Endothelial cell of umbilical vein (primary cell): ENCODE results near the gene CXCL3. TPM values are rescaled to one million over a fixed set of nuclear protein-coding genes. Genes with fewer than 3 reads are reported as not detected.

ENCODE experiments used
- BruUV-seq: library from RNA; stranded (reverse); fragments of 400-500 nt; replicated peaks from 2 replicates; lab custom pipeline; 2021; lab: Mats Ljungman, UMichigan
- CTCF ChIA-PET: fragments of 300-600, 350-600 bp; sonication (Branson Sonifier 250); formaldehyde crosslinking; loops from one replicate; lab custom pipeline; 2021; ENCODE audit warnings: antibody characterized with exemption, inconsistent platforms; lab: Charles Lee
- POLR2A ChIA-PET: fragments of 300-600, 350-600 bp; sonication (Branson Sonifier 250); formaldehyde crosslinking; loops from one replicate; lab custom pipeline; 2021; ENCODE audit warnings: antibody characterized with exemption, inconsistent platforms; lab: Charles Lee
- DNase-seq: peaks from one replicate; pipeline ENCODE4 v3.0.0-alpha.2; 2011; ENCODE audit warnings: low read depth, low spot score
- FAIRE-seq: peaks from 2 replicates; lab custom pipeline; 2011; peaks lifted over from hg19 to GRCh38; lab: Jason Lieb, UNC
- H2AFZ ChIP-seq: 2 replicates; pipeline ENCODE4 v1.6.0; 2012; ENCODE audit warnings: low read depth, low read length, control low read depth, inconsistent platforms
- H3K27ac ChIP-seq: 2 replicates; pipeline ENCODE4 v1.5.1; 2011; ENCODE audit warnings: low read depth, mild to moderate bottlenecking, control low read depth, low read length, moderate library complexity; ENCODE audit not compliant: insufficient read depth
- H3K27me3 ChIP-seq, 2 experiments: 2 replicates each; pipeline versions ENCODE4 v1.6.0 to v1.6.1; 2011; ENCODE audit warnings: low read length in 2 of 2, mixed read lengths in 1 of 2; ENCODE audit not compliant: control insufficient read depth in 2 of 2, insufficient read depth in 2 of 2
- H3K36me3 ChIP-seq, 2 experiments: 2 replicates in 1 of 2; 3 replicates in 1 of 2; pipeline ENCODE4 v1.5.1; 2011; ENCODE audit warnings: low read length in 2 of 2, mild to moderate bottlenecking in 1 of 2, moderate library complexity in 1 of 2; ENCODE audit not compliant: control insufficient read depth in 2 of 2, insufficient read depth in 2 of 2; ENCODE audit errors: extremely low read depth in 1 of 2
- H3K4me1 ChIP-seq: 3 replicates; pipeline ENCODE4 v1.5.1; 2011; ENCODE audit warnings: mild to moderate bottlenecking, low read length; ENCODE audit not compliant: control insufficient read depth, insufficient read depth; ENCODE audit errors: extremely low read depth
- H3K4me2 ChIP-seq: 2 replicates; pipeline ENCODE4 v1.6.1; 2011; ENCODE audit warnings: low read length, control low read depth, mixed read lengths; ENCODE audit not compliant: insufficient read depth
- H3K4me3 ChIP-seq, 3 experiments: fragments of 200-600 bp in 1 of 3; sonication (generic), shearing (Covaris generic) in 1 of 3; replicated peaks in 1 of 3; 2 replicates each; pipeline ENCODE4 v1.5.1; 2011 to 2016; ENCODE audit warnings: control low read depth in 3 of 3, low read length in 3 of 3, mild to moderate bottlenecking in 2 of 3, inconsistent platforms in 1 of 3, low read depth in 1 of 3, moderate library complexity in 1 of 3; ENCODE audit not compliant: insufficient read depth in 1 of 3
- H3K79me2 ChIP-seq: 2 replicates; pipeline ENCODE4 v1.6.0; 2012; ENCODE audit warnings: low read length, inconsistent platforms; ENCODE audit not compliant: control insufficient read depth, insufficient read depth
- H3K9ac ChIP-seq: replicated peaks from 2 replicates; pipeline ENCODE3; 2011; ENCODE audit warnings: low read length, control low read depth; ENCODE audit not compliant: insufficient read depth; ENCODE audit errors: extremely low read depth
- H3K9me1 ChIP-seq: replicated peaks from 3 replicates; pipeline ENCODE4 v1.6.0; 2011; ENCODE audit warnings: mild to moderate bottlenecking, low read length; ENCODE audit not compliant: control insufficient read depth, insufficient read depth; ENCODE audit errors: extremely low read depth
- H3K9me3 ChIP-seq: replicated peaks from 2 replicates; pipeline ENCODE4 v1.5.1; 2012; ENCODE audit warnings: low read length, inconsistent platforms; ENCODE audit not compliant: control insufficient read depth, insufficient read depth
- H4K20me1 ChIP-seq: replicated peaks from 2 replicates; pipeline ENCODE3; 2011; ENCODE audit warnings: mild to moderate bottlenecking, low read length; ENCODE audit not compliant: control insufficient read depth, insufficient read depth; ENCODE audit errors: extremely low read depth
- CTCF ChIP-seq, 2 donors: IDR thresholded peaks; 1 replicate in 1 of 2; 2 replicates in 1 of 2; pipeline ENCODE4 v1.5.1; 2011; ENCODE audit warnings: low read length in 2 of 2, mild to moderate bottlenecking in 2 of 2, moderate library complexity in 2 of 2, control low read depth in 1 of 2, inconsistent platforms in 1 of 2, low read depth in 1 of 2; ENCODE audit not compliant: insufficient read depth in 1 of 2; ENCODE audit errors: extremely low read depth in 1 of 2
- FOS ChIP-seq: IDR thresholded peaks from 2 replicates; pipeline ENCODE4 v1.6.1; 2011; ENCODE audit warnings: mild to moderate bottlenecking, low read length, moderate library complexity, borderline replicate concordance; ENCODE audit not compliant: insufficient read depth
- GATA2 ChIP-seq: IDR thresholded peaks from 2 replicates; pipeline ENCODE4 v1.7.0; 2011; ENCODE audit warnings: low read depth, mild to moderate bottlenecking, moderate library complexity, mixed read lengths, low read length; ENCODE audit not compliant: insufficient read length, insufficient read depth
- JUN ChIP-seq: IDR thresholded peaks from 2 replicates; pipeline ENCODE4 v1.6.1; 2011; ENCODE audit warnings: borderline replicate concordance, low read depth; ENCODE audit not compliant: insufficient read length, insufficient read depth
- MAX ChIP-seq: IDR thresholded peaks from 2 replicates; pipeline ENCODE4 v1.6.1; 2011; ENCODE audit not compliant: insufficient read depth, insufficient read length
- POLR2A ChIP-seq: IDR thresholded peaks from 2 replicates; pipeline ENCODE4 v1.6.1; 2012; ENCODE audit warnings: low read depth, mild to moderate bottlenecking, control low read depth, low read length
- POLR2AphosphoS5 ChIP-seq: IDR thresholded peaks from 2 replicates; pipeline ENCODE4 v1.6.1; 2012; ENCODE audit warnings: low read depth, mild to moderate bottlenecking, control low read depth, low read length, moderate library complexity; ENCODE audit not compliant: insufficient read depth
- dilution Hi-C: fragments of 300-500 bp; cut with MboI; formaldehyde crosslinking; loops from one replicate; pipeline ENCODE4 v1.15.0; 2019; ENCODE audit warnings: low sequenced_read_pairs; ENCODE audit not compliant: extremely low pct_ligation_motif_present
- intact Hi-C: fragments of 100-400 bp; cut with micrococcal nuclease; formaldehyde crosslinking; loops from one replicate; pipeline ENCODE4 v1.10.0; 2022
- polyA plus RNA-seq, 4 experiments: library from polyadenylated mRNA; depleted of rRNA in 3 of 4; stranded (reverse) in 3 of 4; unstranded in 1 of 4; fragments of >200 nt; gene quantifications; 2 replicates each; pipeline versions ENCODE4 v1.2.1 to v1.2.3, GENCODE V29; 2011 to 2012; ENCODE audit warnings: missing spikeins in 1 of 4
- total RNA-seq: library from RNA; stranded (reverse); gene quantifications from 2 replicates; pipeline ENCODE4 v1.2.3, GENCODE V29; 2021

CXCL3 gene
- total and polyA plus RNA-seq, 2 donors (not counting 3 experiments of a cell fraction or from before 2014, with no cell fraction given) = 1.1 to 1.3 TPM

GRCh38 chr4:74028504-74028903 is 10.0 kb downstream of the CXCL3 start:
- no peak overlapping the region for H3K4me2 ChIP-seq
- FAIRE-seq = no peak
- no peak overlapping the region for H2AFZ ChIP-seq
- H3K36me3 ChIP-seq = no peaks in the 10 kb centered on the region
- no peaks in the 10 kb centered on the region for H3K9me3 ChIP-seq
- H3K4me3 ChIP-seq = no peak overlapping the region
- dilution Hi-C loops (no loop called here), intact Hi-C loops (no loop called here)
- no peaks in the 10 kb centered on the region for H3K27me3 ChIP-seq
- POLR2A ChIA-PET = no interaction called here
- no peaks in the 10 kb centered on the region for H3K79me2 ChIP-seq
- H3K9ac ChIP-seq = no peak overlapping the region
- H3K9me1 ChIP-seq = no peaks in the 10 kb centered on the region
- H4K20me1 ChIP-seq = no peaks in the 10 kb centered on the region
- H3K27ac ChIP-seq = no peak overlapping the region
- H3K4me1 ChIP-seq = peaks cover 14% of the 10 kb centered on the region
- BruUV-seq = no TSS peak
- CTCF ChIA-PET = interaction anchor here (1.5 kb wide), 1 partner anchor 12 kb away, joined by 3 read pairs; no protein-coding TSS in a partner anchor
- DNase-seq = no peak
- TF ChIP-seq FOS = no peak
- no peak for TF ChIP-seq CTCF (IDR thresholded peaks at IDR 0.05; ENCODE audit: extremely low read depth in 1 of 2, insufficient read depth in 1 of 2, low read depth in 1 of 2, low read length in 2 of 2)
- TF ChIP-seq MAX = no peak
- no peak for TF ChIP-seq GATA2
- no peak for TF ChIP-seq JUN
- TF ChIP-seq POLR2AphosphoS5 = no peak
- no peak for TF ChIP-seq POLR2A
